RWPE2 (cell line): ENCODE results near the gene TSPEAR.
A peak's percentile ranks its signal among the peaks of the same experiment; 100 is the strongest.

Experiments used
- ATAC-seq: fragments of 200-7000 bp; cut with Tn5 transposase; 3 replicates; pipeline ENCODE4 v1.9.1; 2021; ENCODE audit warnings: low read depth
- DNase-seq: peaks from one replicate; pipeline ENCODE4 v3.0.0-alpha.2; 2020; ENCODE audit warnings: low spot score
- H3K27ac ChIP-seq: fragments of 450-650 bp; 2 replicates; pipeline ENCODE4 v1.5.1; 2017; ENCODE audit warnings: mild to moderate bottlenecking; ENCODE audit not compliant: poor library complexity, severe bottlenecking
- H3K27me3 ChIP-seq: fragments of 250-450 bp; sonication (Bioruptor Pico); 2 replicates; pipeline ENCODE4 v1.5.1; 2021; ENCODE audit warnings: mild to moderate bottlenecking, moderate library complexity; ENCODE audit not compliant: insufficient read depth, poor library complexity, severe bottlenecking
- H3K36me3 ChIP-seq: fragments of 250-450 bp; sonication (Bioruptor Pico); 2 replicates; pipeline ENCODE4 v1.5.1; 2020; ENCODE audit warnings: low read depth, mild to moderate bottlenecking, moderate library complexity
- H3K4me1 ChIP-seq: fragments of 250-450 bp; sonication (Bioruptor Pico); 2 replicates; pipeline ENCODE4 v1.5.1; 2021; ENCODE audit warnings: mild to moderate bottlenecking, moderate library complexity; ENCODE audit not compliant: insufficient read depth, poor library complexity, severe bottlenecking
- H3K4me3 ChIP-seq: fragments of 250-450 bp; sonication (Bioruptor Pico); 2 replicates; pipeline ENCODE4 v1.5.1; 2021; ENCODE audit warnings: mild to moderate bottlenecking, moderate library complexity; ENCODE audit not compliant: severe bottlenecking
- H3K9me3 ChIP-seq: fragments of 250-450 bp; sonication (Bioruptor Pico); 2 replicates; pipeline ENCODE4 v1.5.1; 2021; ENCODE audit warnings: mild to moderate bottlenecking, moderate library complexity; ENCODE audit not compliant: severe bottlenecking
- CTCF ChIP-seq: fragments of 450-650 bp; IDR thresholded peaks from one replicate; pipeline ENCODE4 v1.5.1; 2017; ENCODE audit warnings: mild to moderate bottlenecking, moderate library complexity; ENCODE audit not compliant: poor library complexity, severe bottlenecking

Gene TSPEAR

GRCh38 chr21:44701541-44701940 is 9.8 kb downstream of the TSPEAR start:
- ATAC-seq (0 out of 3 replicates have a peak, but pooled peaks have one; percentile 25), DNase-seq (no peak)
- H3K27me3 ChIP-seq, result peaks cover 33% of the 10 kb centered on the region
- TF ChIP-seq CTCF, result no peak
- no peak overlapping the region for H3K27ac ChIP-seq
- H3K4me1 ChIP-seq, result no peaks in the 10 kb centered on the region
- no peaks in the 10 kb centered on the region for H3K36me3 ChIP-seq
- H3K9me3 ChIP-seq, result peaks cover 3% of the 10 kb centered on the region
- no peak overlapping the region for H3K4me3 ChIP-seq

- TF ChIP-seq CTCF, result no peak
- no peak overlapping the region for H3K27ac ChIP-seq
- H3K27me3 ChIP-seq, result peaks cover 28% of the 10 kb centered on the region
- H3K9me3 ChIP-seq, result peaks cover 1% of the 10 kb centered on the region
- ATAC-seq (no peak), DNase-seq (no peak)
- H3K36me3 ChIP-seq, result no peaks in the 10 kb centered on the region
- no peak overlapping the region for H3K4me3 ChIP-seq
- H3K4me1 ChIP-seq, result no peaks in the 10 kb centered on the region
Measured at GRCh38 chr21:44701023-44701400, 10.4 kb downstream of the TSPEAR start.

- no peaks in the 10 kb centered on the region for H3K4me1 ChIP-seq
- ATAC-seq, result no peak
Measured at GRCh38 chr21:44700101-44701022, 11.0 kb downstream of the TSPEAR start.

GRCh38 chr21:44699502-44700001 is 11.8 kb downstream of the TSPEAR start:
- H3K9me3 ChIP-seq, result no peaks in the 10 kb centered on the region
- no peak overlapping the region for H3K27ac ChIP-seq
- H3K4me1 ChIP-seq, result no peaks in the 10 kb centered on the region
- TF ChIP-seq CTCF, result no peak
- ATAC-seq, result 0 out of 3 replicates have a peak, but pooled peaks have one; percentile 21
- peaks cover 25% of the 10 kb centered on the region for H3K27me3 ChIP-seq
- no peaks in the 10 kb centered on the region for H3K36me3 ChIP-seq
- H3K4me3 ChIP-seq, result no peak overlapping the region
- DNase-seq, result no peak

More at GRCh38 chr21:44700101-44701022, 11.0 kb downstream of the TSPEAR start:
- no peak overlapping the region for H3K4me3 ChIP-seq
- no peaks in the 10 kb centered on the region for H3K36me3 ChIP-seq
- no peak for DNase-seq
- peaks cover 25% of the 10 kb centered on the region for H3K27me3 ChIP-seq
- TF ChIP-seq CTCF, result no peak
- no peaks in the 10 kb centered on the region for H3K9me3 ChIP-seq
- H3K27ac ChIP-seq, result no peak overlapping the region
